ENCODE measurements around the gene MMP27.

DNA sequence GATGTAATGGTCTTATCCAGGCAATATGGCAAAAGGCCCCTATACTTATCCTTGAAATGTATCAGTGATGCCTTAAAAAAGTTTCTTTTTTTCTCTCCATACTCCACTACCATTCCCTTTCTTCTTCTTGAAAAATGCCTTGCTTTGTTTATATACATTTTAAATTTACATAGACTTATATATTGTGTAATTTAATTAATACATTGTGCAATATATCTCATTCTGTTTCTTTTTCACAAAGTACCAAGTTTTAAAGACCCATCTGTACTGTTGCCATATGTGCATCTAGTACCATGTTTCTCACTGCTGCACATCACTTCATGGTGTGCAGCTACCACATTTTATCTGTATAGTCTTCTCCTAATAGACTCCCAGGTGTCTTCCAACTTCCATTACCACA lies 11.7 kb upstream of the MMP27 start:
- TF ChIP-seq, protein P1, sequence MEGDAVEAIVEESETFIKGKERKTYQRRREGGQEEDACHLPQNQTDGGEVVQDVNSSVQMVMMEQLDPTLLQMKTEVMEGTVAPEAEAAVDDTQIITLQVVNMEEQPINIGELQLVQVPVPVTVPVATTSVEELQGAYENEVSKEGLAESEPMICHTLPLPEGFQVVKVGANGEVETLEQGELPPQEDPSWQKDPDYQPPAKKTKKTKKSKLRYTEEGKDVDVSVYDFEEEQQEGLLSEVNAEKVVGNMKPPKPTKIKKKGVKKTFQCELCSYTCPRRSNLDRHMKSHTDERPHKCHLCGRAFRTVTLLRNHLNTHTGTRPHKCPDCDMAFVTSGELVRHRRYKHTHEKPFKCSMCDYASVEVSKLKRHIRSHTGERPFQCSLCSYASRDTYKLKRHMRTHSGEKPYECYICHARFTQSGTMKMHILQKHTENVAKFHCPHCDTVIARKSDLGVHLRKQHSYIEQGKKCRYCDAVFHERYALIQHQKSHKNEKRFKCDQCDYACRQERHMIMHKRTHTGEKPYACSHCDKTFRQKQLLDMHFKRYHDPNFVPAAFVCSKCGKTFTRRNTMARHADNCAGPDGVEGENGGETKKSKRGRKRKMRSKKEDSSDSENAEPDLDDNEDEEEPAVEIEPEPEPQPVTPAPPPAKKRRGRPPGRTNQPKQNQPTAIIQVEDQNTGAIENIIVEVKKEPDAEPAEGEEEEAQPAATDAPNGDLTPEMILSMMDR (IDR thresholded peaks at IDR 0.05): no peak
- no peak for TF ChIP-seq POLR2A (IDR thresholded peaks at IDR 0.05)
